HFF-Myc (cell line): ENCODE measurements around the gene UNCX.

Experiments
- DNase-seq: peaks from one replicate; pipeline ENCODE4 v3.0.0-alpha.2; 2011; ENCODE audit warnings: low read depth; ENCODE audit errors: extremely low read depth
- H3K4me3 ChIP-seq: replicated peaks from 2 replicates; pipeline ENCODE4 v1.5.1; 2011; ENCODE audit warnings: low read depth, mild to moderate bottlenecking, control low read depth, low read length
- CTCF ChIP-seq: IDR thresholded peaks from 2 replicates; pipeline ENCODE4 v1.5.1; 2012; ENCODE audit warnings: mild to moderate bottlenecking, low read depth, low read length, control low read depth; ENCODE audit errors: missing control alignments

Gene UNCX

GRCh38 chr7:1226186-1226901 lies 6.3 kb upstream of the UNCX start:
- DNase-seq = no peak
- H3K4me3 ChIP-seq = no peak overlapping the region
- no peak for TF ChIP-seq CTCF

- H3K4me3 ChIP-seq = no peak overlapping the region
- TF ChIP-seq CTCF = no peak
- DNase-seq = no peak
These were observed 5.4 kb upstream of the UNCX start for GRCh38 chr7:1227071-1227804.

GRCh38 chr7:1227814-1228544 lies 4.7 kb upstream of the UNCX start:
- H3K4me3 ChIP-seq = no peak overlapping the region
- no peak for TF ChIP-seq CTCF
- no peak for DNase-seq

- no peak overlapping the region for H3K4me3 ChIP-seq
- no peak for TF ChIP-seq CTCF
- no peak for DNase-seq
These were observed 4.0 kb upstream of the UNCX start for GRCh38 chr7:1228545-1229201.

- TF ChIP-seq CTCF = no peak
- DNase-seq = no peak
- H3K4me3 ChIP-seq = no peak overlapping the region
These were observed 3.3 kb upstream of the UNCX start for GRCh38 chr7:1229202-1229947.

GRCh38 chr7:1229956-1230355 lies 2.7 kb upstream of the UNCX start:
- no peak for DNase-seq
- no peak for TF ChIP-seq CTCF
- no peak overlapping the region for H3K4me3 ChIP-seq
